GM23338 (cell line): ENCODE data around the gene MSANTD1. TPM values are rescaled to one million over a fixed set of nuclear protein-coding genes. Genes with fewer than 3 reads are reported as not detected.

ENCODE experiments used
- ATAC-seq: fragments of 200-7000 bp; cut with Tn5 transposase; 3 replicates; pipeline ENCODE4 v1.9.1; 2020
- DNase-seq: peaks from one replicate; pipeline ENCODE4 v3.0.0-alpha.2; 2015; ENCODE audit warnings: low spot score
- H2AFZ ChIP-seq: fragments of 200-600 bp; sonication (generic); 2 replicates; pipeline ENCODE4 v1.8.0; 2016; ENCODE audit warnings: antibody characterized with exemption, mild to moderate bottlenecking, moderate library complexity
- H3F3A ChIP-seq: fragments of 200-600 bp; sonication (generic); replicated peaks from 2 replicates; pipeline ENCODE4 v1.8.0; 2017; ENCODE audit warnings: antibody characterized with exemption, mixed run types, low read depth
- H3K27ac ChIP-seq: fragments of 200-600 bp; sonication (generic); 2 replicates; pipeline ENCODE4 v1.6.1; 2016; ENCODE audit warnings: low read depth
- H3K27me3 ChIP-seq: fragments of 200-600 bp; sonication (generic); 2 replicates; pipeline ENCODE4 v1.8.0; 2016; ENCODE audit warnings: mild to moderate bottlenecking, mixed run types, moderate library complexity; ENCODE audit not compliant: insufficient read depth
- H3K36me3 ChIP-seq: fragments of 200-600 bp; sonication (generic); 2 replicates; pipeline ENCODE4 v1.8.0; 2016; ENCODE audit warnings: mild to moderate bottlenecking; ENCODE audit not compliant: insufficient read depth
- H3K4me1 ChIP-seq: fragments of 200-600 bp; sonication (generic); 2 replicates; pipeline ENCODE4 v1.8.0; 2016; ENCODE audit warnings: mild to moderate bottlenecking, moderate library complexity; ENCODE audit not compliant: insufficient read depth
- H3K4me2 ChIP-seq: fragments of 200-600 bp; sonication (generic); 2 replicates; pipeline ENCODE4 v1.7.1; 2017; ENCODE audit warnings: mixed run types
- H3K4me3 ChIP-seq: fragments of 200-600 bp; sonication (generic); 2 replicates; pipeline ENCODE4 v1.6.1; 2016; ENCODE audit warnings: mixed run types
- H3K79me2 ChIP-seq: fragments of 200-600 bp; sonication (generic); replicated peaks from 2 replicates; pipeline ENCODE4 v1.8.0; 2017; ENCODE audit warnings: mild to moderate bottlenecking; ENCODE audit not compliant: insufficient read depth
- H3K9me2 ChIP-seq: fragments of 200-600 bp; sonication (generic); 2 replicates; pipeline ENCODE4 v1.8.0; 2017; ENCODE audit not compliant: insufficient read depth
- H4K20me1 ChIP-seq: fragments of 200-600 bp; sonication (generic); replicated peaks from 2 replicates; pipeline ENCODE4 v1.8.0; 2017; ENCODE audit warnings: mild to moderate bottlenecking; ENCODE audit not compliant: insufficient read depth
- H3K27ac Mint-ChIP-seq: 2 replicates; pipeline ENCODE4 v1.8.0; 2020; ENCODE audit warnings: inconsistent platforms, mild to moderate bottlenecking, moderate library complexity, mixed read lengths
- H3K27me3 Mint-ChIP-seq: 3 replicates; pipeline ENCODE4 v1.8.0; 2022; ENCODE audit warnings: low read depth, mild to moderate bottlenecking, moderate library complexity, mixed read lengths, inconsistent platforms; ENCODE audit not compliant: insufficient read depth, poor library complexity
- H3K36me3 Mint-ChIP-seq: 3 replicates; pipeline ENCODE4 v1.8.0; 2021; ENCODE audit warnings: low read depth, mild to moderate bottlenecking, inconsistent platforms, moderate library complexity, mixed read lengths
- H3K4me1 Mint-ChIP-seq: 3 replicates; pipeline ENCODE4 v1.8.0; 2020; ENCODE audit warnings: mild to moderate bottlenecking, inconsistent platforms, mixed read lengths
- H3K4me3 Mint-ChIP-seq: 3 replicates; pipeline ENCODE4 v1.8.0; 2021; ENCODE audit warnings: moderate library complexity, mild to moderate bottlenecking, inconsistent platforms, mixed read lengths
- H3K9me3 Mint-ChIP-seq: 3 replicates; pipeline ENCODE4 v1.8.0; 2020; ENCODE audit warnings: moderate library complexity, mild to moderate bottlenecking, inconsistent platforms, mixed read lengths
- CREB1 ChIP-seq: fragments of 250-450 bp; sonication (Bioruptor Pico); IDR thresholded peaks from 2 replicates; pipeline ENCODE4 v1.5.0; 2020; ENCODE audit warnings: low read depth, mild to moderate bottlenecking, moderate library complexity
- EZH2 ChIP-seq: fragments of 200-600 bp; sonication (generic); IDR thresholded peaks from one replicate; pipeline ENCODE4 v1.8.0; 2017; ENCODE audit warnings: antibody characterized with exemption, mild to moderate bottlenecking, low read depth; ENCODE audit not compliant: unreplicated experiment
- EZH2phosphoT487 ChIP-seq: fragments of 200-600 bp; sonication (generic); IDR thresholded peaks from one replicate; pipeline ENCODE4 v1.8.1; 2018; ENCODE audit warnings: antibody characterized with exemption; ENCODE audit not compliant: unreplicated experiment
- JUNB ChIP-seq: IDR thresholded peaks from one replicate; pipeline ENCODE4 v1.6.1; 2016; ENCODE audit warnings: antibody characterized with exemption; ENCODE audit not compliant: unreplicated experiment
- NANOG ChIP-seq: IDR thresholded peaks from 2 replicates; pipeline ENCODE4 v1.6.1; 2016; ENCODE audit warnings: antibody characterized with exemption, borderline replicate concordance
- STAT1 ChIP-seq: IDR thresholded peaks from one replicate; pipeline ENCODE4 v1.6.1; 2016; ENCODE audit warnings: antibody characterized with exemption; ENCODE audit not compliant: unreplicated experiment
- ZNF114 ChIP-seq: fragments of 250-450 bp; sonication (Bioruptor Pico); IDR thresholded peaks from 2 replicates; pipeline ENCODE4 v1.5.0; 2020; ENCODE audit warnings: mild to moderate bottlenecking, moderate library complexity
- ZNF331 ChIP-seq: fragments of 250-450 bp; sonication (Bioruptor Pico); IDR thresholded peaks from 2 replicates; pipeline ENCODE4 v1.5.0; 2020; ENCODE audit warnings: low read depth, mild to moderate bottlenecking, moderate library complexity
- ZNF462 ChIP-seq: fragments of 250-450 bp; sonication (Bioruptor Pico); IDR thresholded peaks from 2 replicates; pipeline ENCODE4 v1.5.0; 2020; ENCODE audit warnings: mild to moderate bottlenecking, moderate library complexity
- polyA plus RNA-seq: library from polyadenylated mRNA; unstranded; fragments of >200 nt; fragmentation: Nextera tagmentation; extraction: Ambion mirVana; gene quantifications from 2 replicates; pipeline ENCODE4 v1.2.1, GENCODE V29; 2016
- total RNA-seq: library from RNA; depleted of rRNA; stranded (reverse); fragments of >200 nt; shearing (Covaris generic); gene quantifications from 2 replicates; pipeline ENCODE4 v1.2.3, GENCODE V29; 2014
- TF ChIP-seq, protein P1 (sequence below): IDR thresholded peaks from one replicate; pipeline ENCODE4 v1.6.1; 2018; ENCODE audit warnings: antibody characterized with exemption; ENCODE audit not compliant: unreplicated experiment
- TF ChIP-seq, protein P2 (sequence below), 2 experiments: fragments of 200-600 bp in 1 of 2; sonication (generic) in 1 of 2; conservative IDR thresholded peaks; 2 replicates each; pipeline versions ENCODE4 v1.5.1 to v1.6.1; 2016 to 2017; ENCODE audit warnings: antibody characterized with exemption in 2 of 2, low read depth in 2 of 2, mild to moderate bottlenecking in 2 of 2, moderate library complexity in 1 of 2
- TF ChIP-seq, protein P3 (sequence below): IDR thresholded peaks from 2 replicates; pipeline ENCODE4 v1.6.1; 2016; ENCODE audit warnings: antibody characterized with exemption

MSANTD1 gene
- total and polyA plus RNA-seq, 2 experiments from 2014 or later, result 0.29 to 1.0 TPM

DNA sequence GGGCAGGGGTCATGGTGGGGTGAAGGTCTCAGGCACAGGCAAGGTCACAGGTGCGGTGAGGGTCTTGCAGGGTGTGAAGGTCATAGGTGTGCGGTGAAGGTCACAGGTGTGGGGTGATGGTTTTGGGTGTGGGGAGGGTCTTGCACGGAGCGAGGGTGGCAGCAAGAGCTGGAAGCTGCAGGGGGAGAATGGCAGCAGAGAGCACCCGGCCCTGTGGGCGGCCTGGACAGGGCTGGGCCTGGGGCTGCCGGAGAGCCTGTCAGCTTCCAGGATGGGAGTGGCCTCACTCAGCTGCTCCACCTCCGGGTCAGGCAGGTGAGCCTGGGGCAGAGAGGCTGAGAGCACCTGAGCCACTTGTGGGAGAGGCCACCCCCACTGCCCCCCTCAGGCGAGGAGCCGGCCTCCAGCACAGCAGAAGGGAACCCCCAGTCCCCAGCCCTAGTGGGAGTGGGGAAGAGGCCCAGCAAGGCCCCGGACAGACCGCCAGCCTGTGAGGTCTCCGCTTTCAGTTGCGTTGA, 1.5 kb downstream of the MSANTD1 start (continued):
- no peak for TF ChIP-seq ZNF114
- no peak for TF ChIP-seq EZH2
- no peak for TF ChIP-seq ZNF462
- TF ChIP-seq JUNB, result no peak
- no peak for TF ChIP-seq NANOG

GRCh38 chr4:3250956-3251690, 2.2 kb downstream of the MSANTD1 start:
- DNase-seq (peak; percentile 25), ATAC-seq (peak; percentile 24)
- H3F3A ChIP-seq, result no peaks in the 10 kb centered on the region
- TF ChIP-seq EZH2 (no peak), ZNF331 (no peak), NANOG (no peak), EZH2phosphoT487 (no peak), CREB1 (CRISPR knock-in tag) (no peak), STAT1 (no peak)
- TF ChIP-seq, protein P1, sequence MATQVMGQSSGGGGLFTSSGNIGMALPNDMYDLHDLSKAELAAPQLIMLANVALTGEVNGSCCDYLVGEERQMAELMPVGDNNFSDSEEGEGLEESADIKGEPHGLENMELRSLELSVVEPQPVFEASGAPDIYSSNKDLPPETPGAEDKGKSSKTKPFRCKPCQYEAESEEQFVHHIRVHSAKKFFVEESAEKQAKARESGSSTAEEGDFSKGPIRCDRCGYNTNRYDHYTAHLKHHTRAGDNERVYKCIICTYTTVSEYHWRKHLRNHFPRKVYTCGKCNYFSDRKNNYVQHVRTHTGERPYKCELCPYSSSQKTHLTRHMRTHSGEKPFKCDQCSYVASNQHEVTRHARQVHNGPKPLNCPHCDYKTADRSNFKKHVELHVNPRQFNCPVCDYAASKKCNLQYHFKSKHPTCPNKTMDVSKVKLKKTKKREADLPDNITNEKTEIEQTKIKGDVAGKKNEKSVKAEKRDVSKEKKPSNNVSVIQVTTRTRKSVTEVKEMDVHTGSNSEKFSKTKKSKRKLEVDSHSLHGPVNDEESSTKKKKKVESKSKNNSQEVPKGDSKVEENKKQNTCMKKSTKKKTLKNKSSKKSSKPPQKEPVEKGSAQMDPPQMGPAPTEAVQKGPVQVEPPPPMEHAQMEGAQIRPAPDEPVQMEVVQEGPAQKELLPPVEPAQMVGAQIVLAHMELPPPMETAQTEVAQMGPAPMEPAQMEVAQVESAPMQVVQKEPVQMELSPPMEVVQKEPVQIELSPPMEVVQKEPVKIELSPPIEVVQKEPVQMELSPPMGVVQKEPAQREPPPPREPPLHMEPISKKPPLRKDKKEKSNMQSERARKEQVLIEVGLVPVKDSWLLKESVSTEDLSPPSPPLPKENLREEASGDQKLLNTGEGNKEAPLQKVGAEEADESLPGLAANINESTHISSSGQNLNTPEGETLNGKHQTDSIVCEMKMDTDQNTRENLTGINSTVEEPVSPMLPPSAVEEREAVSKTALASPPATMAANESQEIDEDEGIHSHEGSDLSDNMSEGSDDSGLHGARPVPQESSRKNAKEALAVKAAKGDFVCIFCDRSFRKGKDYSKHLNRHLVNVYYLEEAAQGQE, result no peak
- TF ChIP-seq, protein P2, sequence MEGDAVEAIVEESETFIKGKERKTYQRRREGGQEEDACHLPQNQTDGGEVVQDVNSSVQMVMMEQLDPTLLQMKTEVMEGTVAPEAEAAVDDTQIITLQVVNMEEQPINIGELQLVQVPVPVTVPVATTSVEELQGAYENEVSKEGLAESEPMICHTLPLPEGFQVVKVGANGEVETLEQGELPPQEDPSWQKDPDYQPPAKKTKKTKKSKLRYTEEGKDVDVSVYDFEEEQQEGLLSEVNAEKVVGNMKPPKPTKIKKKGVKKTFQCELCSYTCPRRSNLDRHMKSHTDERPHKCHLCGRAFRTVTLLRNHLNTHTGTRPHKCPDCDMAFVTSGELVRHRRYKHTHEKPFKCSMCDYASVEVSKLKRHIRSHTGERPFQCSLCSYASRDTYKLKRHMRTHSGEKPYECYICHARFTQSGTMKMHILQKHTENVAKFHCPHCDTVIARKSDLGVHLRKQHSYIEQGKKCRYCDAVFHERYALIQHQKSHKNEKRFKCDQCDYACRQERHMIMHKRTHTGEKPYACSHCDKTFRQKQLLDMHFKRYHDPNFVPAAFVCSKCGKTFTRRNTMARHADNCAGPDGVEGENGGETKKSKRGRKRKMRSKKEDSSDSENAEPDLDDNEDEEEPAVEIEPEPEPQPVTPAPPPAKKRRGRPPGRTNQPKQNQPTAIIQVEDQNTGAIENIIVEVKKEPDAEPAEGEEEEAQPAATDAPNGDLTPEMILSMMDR (conservative IDR thresholded peaks at IDR 0.05; ENCODE audit: low read depth in 2 of 2), result no peak
- TF ChIP-seq, protein P3, sequence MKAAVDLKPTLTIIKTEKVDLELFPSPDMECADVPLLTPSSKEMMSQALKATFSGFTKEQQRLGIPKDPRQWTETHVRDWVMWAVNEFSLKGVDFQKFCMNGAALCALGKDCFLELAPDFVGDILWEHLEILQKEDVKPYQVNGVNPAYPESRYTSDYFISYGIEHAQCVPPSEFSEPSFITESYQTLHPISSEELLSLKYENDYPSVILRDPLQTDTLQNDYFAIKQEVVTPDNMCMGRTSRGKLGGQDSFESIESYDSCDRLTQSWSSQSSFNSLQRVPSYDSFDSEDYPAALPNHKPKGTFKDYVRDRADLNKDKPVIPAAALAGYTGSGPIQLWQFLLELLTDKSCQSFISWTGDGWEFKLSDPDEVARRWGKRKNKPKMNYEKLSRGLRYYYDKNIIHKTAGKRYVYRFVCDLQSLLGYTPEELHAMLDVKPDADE, result no peak

More at GRCh38 chr4:3250956-3251690, 2.2 kb downstream of the MSANTD1 start:
- Mint-ChIP-seq H3K4me3 (no peak overlapping the region), H3K9me3 (no peaks in the 10 kb centered on the region; the same call in 2 of the 3 replicates), H3K27me3 (no peaks in the 10 kb centered on the region), H3K36me3 (no peaks in the 10 kb centered on the region; the same call in 2 of the 3 replicates), H3K4me1 (peaks cover 6% of the 10 kb centered on the region; the same call in 2 of the 3 replicates), H3K27ac (no peak overlapping the region)
- Histone ChIP-seq H3K9me2 (no peaks in the 10 kb centered on the region), H3K79me2 (no peaks in the 10 kb centered on the region), H2AFZ (0 out of 2 replicates have a peak overlapping the region, but pooled peaks have one; percentile 52), H3K4me1 (no peaks in the 10 kb centered on the region), H3K4me2 (no peak overlapping the region), H4K20me1 (no peaks in the 10 kb centered on the region), H3K27ac (no peak overlapping the region), H3K27me3 (no peaks in the 10 kb centered on the region), H3K36me3 (no peaks in the 10 kb centered on the region), H3K4me3 (no peak overlapping the region)
